Lung microvascular endothelial cell (primary cell): ENCODE results near the gene CACNA1C. TPM values are rescaled to one million over a fixed set of nuclear protein-coding genes. Genes with fewer than 3 reads are reported as not detected.
A peak's percentile ranks its signal among the peaks of the same experiment; 100 is the strongest.

Experiments
- DNase-seq, 2 donors: peaks; one replicate each; pipeline versions ENCODE4 v3.0.0 to v3.0.0-alpha.2; 2010; ENCODE audit warnings: low read depth in 2 of 2
- total RNA-seq: library from RNA; depleted of rRNA; stranded (reverse); fragments of >200 nt; gene quantifications from 2 replicates; pipeline ENCODE4 v1.2.1, GENCODE V29; 2014

The CACNA1C gene
- total RNA-seq, 1 donor from 2014 or later: under 0.01 TPM

GRCh38 chr12:2169489-2169888 lies 116.7 kb downstream of the CACNA1C start:
- DNase-seq: no peak

- no peak for DNase-seq
Measured at GRCh38 chr12:2169940-2170339, 117.2 kb downstream of the CACNA1C start.

- no peak for DNase-seq
Measured at GRCh38 chr12:2170376-2170775, 117.6 kb downstream of the CACNA1C start.

- DNase-seq: no peak
Measured at GRCh38 chr12:2171672-2172426, 119.1 kb downstream of the CACNA1C start.

DNA sequence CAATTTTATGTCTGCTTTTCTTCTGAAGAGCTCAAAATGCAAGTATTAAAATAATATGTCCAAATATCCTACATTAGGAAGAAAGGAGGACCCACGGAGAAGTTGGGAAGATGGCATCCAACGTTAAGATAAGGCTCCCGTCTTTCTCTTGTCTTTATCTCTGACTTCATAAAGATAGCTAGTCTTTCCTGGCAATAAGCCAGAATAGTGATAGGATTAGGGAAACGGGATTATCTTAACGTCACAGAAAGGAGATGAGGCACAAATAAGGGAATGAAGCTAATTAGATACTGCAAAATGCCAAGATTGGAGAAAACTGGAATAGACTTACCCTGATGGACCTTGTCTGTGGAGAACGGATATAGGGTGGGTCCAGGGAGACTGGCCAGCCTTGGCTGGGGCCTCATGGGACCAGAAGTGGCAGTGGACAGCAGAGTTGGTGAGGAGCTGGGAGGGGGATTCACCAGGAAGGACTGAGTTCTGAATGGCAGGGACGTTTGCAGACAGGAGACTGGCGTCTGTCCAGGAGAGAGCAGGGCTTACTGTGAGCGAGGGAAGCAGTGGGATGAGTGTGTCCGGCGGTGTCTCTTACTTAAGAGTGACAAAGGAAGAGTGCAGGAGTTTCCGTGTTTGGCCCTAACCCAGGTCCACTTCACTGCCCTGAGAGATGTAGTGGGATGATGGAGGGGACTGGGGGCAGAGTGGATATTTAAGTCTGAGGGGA lies 119.9 kb downstream of the CACNA1C start:
- DNase-seq: no peak

GRCh38 chr12:2173971-2174370 lies 121.2 kb downstream of the CACNA1C start:
- no peak for DNase-seq

GRCh38 chr12:2177003-2177402 lies 124.2 kb downstream of the CACNA1C start:
- no peak for DNase-seq

DNA sequence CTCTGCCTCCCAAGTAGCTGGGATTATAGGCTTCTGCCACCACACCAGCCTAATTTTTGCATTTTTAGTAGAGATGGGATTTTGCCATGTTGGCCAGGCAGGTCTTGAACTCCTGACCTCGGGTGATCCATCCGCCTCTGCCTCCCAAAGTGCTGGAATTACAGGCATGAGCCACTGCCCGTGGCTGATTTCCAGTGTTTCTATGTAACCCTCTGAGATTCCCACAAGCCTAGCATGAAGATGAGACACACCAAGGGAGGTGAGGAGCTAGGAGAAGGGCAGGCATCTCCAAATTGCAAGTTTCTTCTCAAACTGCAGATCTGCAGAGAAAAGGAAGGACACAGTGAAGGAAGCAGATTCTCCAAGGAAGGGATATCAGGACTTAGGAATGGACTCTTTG lies 125.0 kb downstream of the CACNA1C start:
- no peak for DNase-seq

DNA sequence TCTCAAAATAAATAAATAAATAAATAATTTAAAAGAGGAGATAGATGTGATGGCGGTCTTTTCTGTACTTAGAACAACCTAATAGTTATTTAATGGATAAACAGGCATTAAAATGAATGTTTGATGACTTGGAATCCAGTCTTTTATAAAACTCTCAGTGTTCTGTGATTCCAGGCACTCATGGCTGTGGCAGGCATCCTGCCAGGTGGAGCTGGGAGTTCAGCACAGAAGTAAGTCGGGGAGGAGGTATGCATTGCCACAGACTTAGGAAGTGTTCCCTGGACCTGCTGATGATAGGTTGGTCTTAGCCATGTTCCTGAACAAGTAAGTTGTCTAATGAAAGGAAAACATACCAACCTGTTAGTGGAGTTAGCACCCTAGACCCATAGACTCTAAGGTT lies 126.3 kb downstream of the CACNA1C start:
- no peak for DNase-seq

DNA sequence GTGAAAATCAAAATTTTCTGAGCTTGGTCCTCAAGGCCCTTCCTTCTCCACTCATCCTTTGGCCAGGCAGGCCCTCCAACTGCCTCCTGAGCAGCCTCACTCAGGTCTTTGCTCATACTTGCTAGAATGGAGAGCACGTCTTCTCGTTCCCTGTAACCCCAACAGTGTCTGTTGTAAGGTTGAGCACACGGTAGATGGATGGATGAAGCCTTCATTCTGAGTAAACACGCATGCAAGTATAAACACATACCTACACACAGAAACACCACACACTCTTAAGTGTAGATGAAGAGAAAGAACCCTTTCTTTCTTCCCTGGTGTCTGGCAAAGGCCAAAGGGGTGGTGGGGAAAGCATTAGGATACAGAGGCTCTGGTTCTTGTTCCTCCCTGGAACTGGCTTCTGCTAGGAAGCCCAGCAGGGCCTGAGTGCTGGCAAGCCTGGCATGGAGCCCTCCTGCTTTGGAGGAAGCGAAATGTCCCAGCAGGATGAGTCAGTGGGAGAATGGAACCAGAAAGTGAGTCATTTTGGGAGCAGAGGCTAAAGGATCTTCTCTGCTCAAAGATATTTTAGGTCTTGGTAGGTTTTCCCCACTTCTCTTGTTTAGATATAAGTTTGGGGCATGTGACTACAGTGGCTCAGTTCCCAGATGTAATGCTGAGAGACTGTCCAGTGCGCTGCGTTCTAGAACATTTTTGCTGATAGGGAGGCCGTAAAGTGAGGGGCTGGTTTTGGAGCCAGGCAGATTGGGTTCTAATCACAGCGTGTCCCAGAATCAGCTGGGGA lies 127.4 kb downstream of the CACNA1C start:
- DNase-seq: peak; percentile 52 to 58

DNA sequence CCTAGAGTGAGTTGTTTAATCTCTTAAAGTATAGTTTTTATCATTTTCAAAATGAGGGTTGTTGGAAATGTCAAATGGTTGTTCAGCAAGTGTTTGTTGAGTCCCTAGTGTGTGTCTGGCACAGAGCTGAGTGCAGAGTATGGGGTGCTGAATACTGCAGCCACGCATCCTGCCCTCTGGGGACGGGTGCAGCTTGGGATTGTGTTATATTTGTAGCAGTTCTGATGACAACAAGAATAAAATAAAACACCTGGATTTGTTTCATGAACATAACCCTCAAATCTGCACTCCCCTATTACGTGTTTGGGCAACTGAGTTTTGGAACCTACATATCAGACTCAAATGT lies 127.9 kb downstream of the CACNA1C start:
- DNase-seq: no peak

DNA sequence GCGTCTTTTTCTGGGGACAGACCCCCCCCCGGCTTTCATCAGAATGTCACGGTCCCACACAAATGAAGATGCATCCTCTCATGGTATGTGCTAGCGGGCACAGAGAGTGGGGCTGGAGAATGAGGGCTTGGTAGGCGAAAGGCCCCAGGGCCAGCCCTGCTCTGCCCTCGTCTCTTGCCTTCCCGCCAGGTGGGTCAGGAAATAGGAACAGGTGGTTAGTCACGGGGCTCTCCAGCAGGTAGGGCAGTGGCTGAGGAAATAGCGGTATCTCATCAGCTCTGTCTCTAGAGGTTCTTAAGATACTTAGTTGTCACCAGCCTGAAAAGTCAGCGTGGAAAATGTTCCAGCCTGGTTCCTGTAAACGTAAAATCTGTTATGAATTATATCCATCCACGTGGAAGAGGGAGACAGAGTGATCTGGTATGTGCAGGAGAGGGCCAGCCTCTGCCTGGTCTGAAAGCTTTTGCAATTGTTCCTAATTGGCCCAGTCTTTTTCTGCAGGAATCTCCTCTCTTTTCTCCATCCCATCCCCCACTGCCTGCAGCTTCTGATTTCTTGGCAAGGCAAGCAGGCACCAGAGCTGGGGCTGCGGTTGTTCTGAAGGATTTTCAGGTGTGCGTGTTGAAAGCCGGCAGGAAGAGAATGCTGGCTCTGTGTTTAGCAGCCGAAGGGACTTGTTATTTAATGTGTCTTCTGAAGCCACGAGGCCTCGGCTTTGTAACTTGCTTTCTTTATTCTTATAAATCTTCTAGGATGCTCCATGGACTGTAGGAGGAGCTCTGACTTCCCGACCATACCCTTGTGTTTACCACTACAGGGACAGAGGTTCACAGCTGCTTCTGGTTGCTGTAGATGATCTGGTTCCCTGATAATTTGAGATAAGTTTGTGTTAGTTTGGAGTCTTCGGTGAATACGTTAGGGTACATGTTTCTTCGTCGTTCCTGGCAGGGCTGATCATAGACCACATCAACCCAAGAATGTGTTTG lies 131.1 kb downstream of the CACNA1C start:
- DNase-seq: no peak

DNA sequence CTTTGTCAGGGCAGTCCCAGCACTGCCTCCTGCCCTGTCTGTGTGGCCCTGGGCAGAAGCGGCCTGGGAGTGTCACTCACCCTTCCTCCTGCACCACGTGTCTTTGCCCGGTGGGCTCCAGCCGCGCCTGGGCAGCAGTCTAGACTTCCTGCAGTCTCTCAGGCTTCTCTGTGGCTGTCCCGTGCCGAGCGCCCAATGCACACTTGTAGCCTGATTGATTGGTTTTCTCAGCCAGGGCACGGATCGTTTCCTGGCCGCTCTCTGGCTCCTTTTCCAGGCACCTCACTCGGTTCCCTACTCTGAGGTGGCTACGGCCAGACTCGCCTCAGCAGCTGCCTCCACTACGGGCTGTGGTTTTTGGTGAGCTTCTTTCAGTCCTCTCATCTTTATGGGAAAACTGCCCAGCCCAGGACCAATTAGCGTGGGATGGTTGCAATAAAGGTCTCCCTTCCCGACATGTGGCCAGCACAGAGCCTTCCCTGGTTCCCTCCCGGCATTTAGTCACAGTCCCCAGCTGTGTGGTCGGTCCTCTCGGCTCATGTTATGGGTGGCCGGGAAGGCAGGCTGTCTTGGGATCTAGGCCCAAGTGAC lies 133.1 kb downstream of the CACNA1C start:
- DNase-seq: no peak

GRCh38 chr12:2187195-2187945 lies 134.6 kb downstream of the CACNA1C start:
- DNase-seq: no peak

- DNase-seq: no peak
Measured at GRCh38 chr12:2190085-2190484, 137.3 kb downstream of the CACNA1C start.

GRCh38 chr12:2190896-2191533 lies 138.2 kb downstream of the CACNA1C start:
- no peak for DNase-seq

DNA sequence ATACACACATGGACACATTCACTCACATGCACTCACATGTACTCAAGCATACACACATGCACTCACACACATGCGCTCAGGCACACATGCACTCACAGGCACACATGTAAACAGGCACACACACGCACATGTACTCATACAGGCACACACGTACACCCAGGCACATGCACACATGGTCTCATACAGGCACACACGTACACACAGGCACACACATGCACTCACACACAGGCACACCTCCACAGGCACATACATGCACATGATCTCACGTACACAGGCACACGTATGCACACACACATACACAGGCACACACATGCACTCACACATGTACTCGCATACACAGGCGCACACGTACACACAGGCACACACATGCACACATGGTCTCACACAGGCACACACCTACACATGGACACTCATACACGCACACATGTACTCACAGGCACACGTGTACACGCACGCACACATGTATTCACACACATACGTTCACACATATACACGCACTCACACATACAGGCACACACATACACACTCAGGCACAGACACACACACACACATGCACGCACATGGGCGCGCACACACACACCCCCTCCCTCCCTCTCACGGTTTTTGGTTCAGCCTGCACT lies 138.9 kb downstream of the CACNA1C start:
- no peak for DNase-seq

DNA sequence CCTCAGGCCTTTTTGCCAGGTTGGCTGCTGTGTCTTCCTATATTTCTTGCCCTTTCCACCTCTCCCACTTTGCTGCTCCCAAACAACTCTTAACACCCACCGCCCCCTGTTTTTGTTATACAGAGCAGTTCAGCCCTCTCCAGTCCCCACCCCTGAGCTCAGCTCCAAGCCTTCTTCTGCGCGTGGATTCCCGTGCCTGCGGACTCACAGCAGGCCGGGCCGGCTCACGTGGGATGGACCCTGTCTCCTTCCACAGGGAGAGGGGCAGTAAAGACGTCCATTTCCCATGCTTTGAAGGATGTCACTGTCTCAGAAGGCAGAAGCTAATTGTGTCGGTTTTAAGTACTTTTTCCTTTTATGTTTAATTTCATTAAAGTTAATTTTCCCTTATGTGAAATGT lies 139.4 kb downstream of the CACNA1C start:
- DNase-seq: no peak

- no peak for DNase-seq
Measured at GRCh38 chr12:2194060-2194459, 141.3 kb downstream of the CACNA1C start.
